ENCODE measurements around the gene SMARCD1. TPM values are rescaled to one million over a fixed set of nuclear protein-coding genes. Genes with fewer than 3 reads are reported as not detected.

Gene SMARCD1
- total and polyA plus RNA-seq, 9 of the 15 experiments (the other 6 are each of a cell fraction or from before 2014, with no cell fraction given), result 0.86 to 91.7 (median 48.0) TPM

DNA sequence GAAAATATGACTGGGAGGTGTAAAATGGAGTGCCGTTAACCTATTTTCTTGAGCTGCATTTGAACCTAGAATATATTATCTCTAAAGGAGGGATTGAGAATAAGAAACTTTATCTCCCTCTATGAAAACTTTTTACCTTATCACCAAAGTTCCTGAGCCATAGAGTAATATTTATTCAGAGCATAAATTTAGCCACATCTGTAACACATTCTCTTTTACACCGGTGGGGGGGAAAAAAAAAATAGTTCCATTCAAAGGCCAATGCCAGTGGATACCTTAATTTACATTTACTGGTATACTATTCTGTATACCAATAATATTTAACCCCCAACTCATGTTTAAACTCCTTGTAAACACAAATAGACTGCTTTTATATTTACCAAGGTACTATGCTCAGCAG lies 60.3 kb downstream of the SMARCD1 start:
- Histone ChIP-seq H4K20me1 (replicated peaks; ENCODE audit: control insufficient read depth, insufficient read depth, low read length) (no peaks in the 10 kb centered on the region), H3K9me3 (replicated peaks; ENCODE audit: control insufficient read depth, insufficient read depth, low read depth, low read length) (no peaks in the 10 kb centered on the region), H3K4me1 (replicated peaks in 1 of 2; ENCODE audit: control insufficient read depth in 2 of 2, insufficient read depth in 2 of 2, low read length in 2 of 2) (peaks cover 0 to 4% of the 10 kb centered on the region in 2 experiments; a peak in 1 of 5 replicates), H2AFZ (ENCODE audit: low read depth, low read length) (no peak overlapping the region), H3K4me2 (ENCODE audit: insufficient read depth, low read length) (no peak overlapping the region), H3K27me3 (ENCODE audit: control insufficient read depth in 2 of 2, insufficient read depth in 2 of 2, low read length in 2 of 2) (no peaks in the 10 kb centered on the region), H3K27ac (ENCODE audit: extremely low read depth, low read depth, low read length) (no peak overlapping the region), H3K36me3 (ENCODE audit: control insufficient read depth, insufficient read depth, low read length) (peaks cover 22% of the 10 kb centered on the region; the same call in 2 of the 3 replicates), H3K9me1 (ENCODE audit: control insufficient read depth, insufficient read depth, low read length) (no peaks in the 10 kb centered on the region), H3K4me3 (no peak overlapping the region), H3K79me2 (ENCODE audit: control insufficient read depth, insufficient read depth, low read length) (peaks cover 8% of the 10 kb centered on the region; the same call in 1 of the 3 replicates), H3K9ac (ENCODE audit: insufficient read depth in 1 of 2, low read depth in 2 of 2, low read length in 2 of 2) (no peak overlapping the region)
- in situ Hi-C loops (cut with MboI), result no loop called here
- FAIRE-seq, result no peak
- intact Hi-C loops (cut with micrococcal nuclease), result no loop called here
- TF ChIP-seq DACH1 (IDR thresholded peaks at IDR 0.05; ENCODE audit: partially characterized antibody) (no peak), POLR2B (IDR thresholded peaks at IDR 0.05; ENCODE audit: low read depth, partially characterized antibody) (no peak), TOE1 (IDR thresholded peaks at IDR 0.05; ENCODE audit: borderline replicate concordance) (no peak), TOE1 (CRISPR knock-in tag; IDR thresholded peaks at IDR 0.05; ENCODE audit: borderline replicate concordance, low read depth) (no peak), RAD21 (CRISPR knock-in tag; conservative IDR thresholded peaks at IDR 0.05 in 1 of 2, IDR thresholded peaks at IDR 0.05 in 1 of 2) (no peak)
- TF ChIP-seq, protein P1, sequence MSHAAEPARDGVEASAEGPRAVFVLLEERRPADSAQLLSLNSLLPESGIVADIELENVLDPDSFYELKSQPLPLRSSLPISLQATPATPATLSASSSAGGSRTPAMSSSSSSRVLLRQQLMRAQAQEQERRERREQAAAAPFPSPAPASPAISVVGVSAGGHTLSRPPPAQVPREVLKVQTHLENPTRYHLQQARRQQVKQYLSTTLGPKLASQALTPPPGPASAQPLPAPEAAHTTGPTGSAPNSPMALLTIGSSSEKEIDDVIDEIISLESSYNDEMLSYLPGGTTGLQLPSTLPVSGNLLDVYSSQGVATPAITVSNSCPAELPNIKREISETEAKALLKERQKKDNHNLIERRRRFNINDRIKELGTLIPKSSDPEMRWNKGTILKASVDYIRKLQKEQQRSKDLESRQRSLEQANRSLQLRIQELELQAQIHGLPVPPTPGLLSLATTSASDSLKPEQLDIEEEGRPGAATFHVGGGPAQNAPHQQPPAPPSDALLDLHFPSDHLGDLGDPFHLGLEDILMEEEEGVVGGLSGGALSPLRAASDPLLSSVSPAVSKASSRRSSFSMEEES (CRISPR knock-in tag; IDR thresholded peaks at IDR 0.05), result no peak
- WGBS (ENCODE audit: insufficient coverage, low coverage, missing lambda C conversion rate), result 74% methylated on average over 2 of the region's 2 CpGs
- no peak for DNase-seq (ENCODE audit: extremely low read depth in 1 of 4, low spot score in 3 of 4)
- no peak for ATAC-seq
- ChIA-PET POLR2A (interaction anchor here (1.0 kb wide), 1 partner anchor 10 kb away, joined by 3 read pairs; no protein-coding TSS in a partner anchor), CTCF (ENCODE audit: low intra/inter-chr PET ratio) (interaction anchor here (0.7 kb wide), 1 partner anchor 232 kb away, joined by 4 read pairs; no protein-coding TSS in a partner anchor)
- BruUV-seq (replicated peaks), result no TSS peak

Measured in K562 (cell line).